IPS-18a (cell line): ENCODE results near the gene TIPIN.
A peak's percentile ranks its signal among the peaks of the same experiment; 100 is the strongest.
"Not testable (repeated sequence)": the region's sequence is repeated elsewhere in the genome, so short reads cannot be mapped to it uniquely, and the experiment has no call there.

ENCODE experiments used
- H3K27ac ChIP-seq: one replicate; pipeline ENCODE4 v1.5.1; 2013; ENCODE audit warnings: low read length
- H3K27me3 ChIP-seq: one replicate; pipeline ENCODE4 v1.6.1; 2013; ENCODE audit warnings: mild to moderate bottlenecking, low read length; ENCODE audit not compliant: control insufficient read depth, insufficient read depth
- H3K36me3 ChIP-seq: one replicate; pipeline ENCODE4 v1.6.1; 2013; ENCODE audit warnings: low read depth, low read length; ENCODE audit not compliant: control insufficient read depth
- H3K4me1 ChIP-seq: one replicate; pipeline ENCODE4 v1.6.1; 2013; ENCODE audit warnings: low read depth, low read length; ENCODE audit not compliant: control insufficient read depth
- H3K4me3 ChIP-seq: one replicate; pipeline ENCODE4 v1.5.1; 2013; ENCODE audit warnings: low read length
- H3K9ac ChIP-seq: one replicate; pipeline ENCODE4 v1.6.1; 2013; ENCODE audit warnings: mild to moderate bottlenecking, low read length, moderate library complexity
- H3K9me3 ChIP-seq: one replicate; pipeline ENCODE4 v1.6.1; 2013; ENCODE audit warnings: low read depth, low read length; ENCODE audit not compliant: control insufficient read depth

TIPIN gene

DNA sequence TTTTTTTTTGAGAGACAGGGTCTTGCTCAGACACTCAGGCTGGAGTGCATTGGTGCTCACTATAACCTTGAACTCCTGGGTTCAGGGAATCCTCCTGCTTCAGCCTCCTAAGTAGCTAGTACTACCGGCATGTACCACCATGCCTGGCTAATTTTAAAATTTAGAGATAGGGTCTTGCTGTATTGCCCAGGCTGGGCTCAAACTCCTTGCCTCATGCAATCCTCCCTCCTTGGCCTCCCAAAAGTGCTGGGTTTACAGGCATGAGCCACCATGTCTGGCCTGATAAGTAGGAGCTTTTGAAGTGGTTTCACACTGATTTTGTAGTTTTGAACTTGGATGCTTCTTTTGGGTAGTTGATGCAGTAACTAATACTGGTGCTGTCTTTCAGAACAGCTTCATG, 38.0 kb upstream of the TIPIN start:
- no peak overlapping the region for H3K4me3 ChIP-seq
- no peaks in the 10 kb centered on the region for H3K27me3 ChIP-seq
- H3K9me3 ChIP-seq = no peaks in the 10 kb centered on the region
- H3K4me1 ChIP-seq = no peaks in the 10 kb centered on the region
- peaks cover 6% of the 10 kb centered on the region for H3K36me3 ChIP-seq
- H3K9ac ChIP-seq = no peak overlapping the region
- H3K27ac ChIP-seq = no peak overlapping the region

DNA sequence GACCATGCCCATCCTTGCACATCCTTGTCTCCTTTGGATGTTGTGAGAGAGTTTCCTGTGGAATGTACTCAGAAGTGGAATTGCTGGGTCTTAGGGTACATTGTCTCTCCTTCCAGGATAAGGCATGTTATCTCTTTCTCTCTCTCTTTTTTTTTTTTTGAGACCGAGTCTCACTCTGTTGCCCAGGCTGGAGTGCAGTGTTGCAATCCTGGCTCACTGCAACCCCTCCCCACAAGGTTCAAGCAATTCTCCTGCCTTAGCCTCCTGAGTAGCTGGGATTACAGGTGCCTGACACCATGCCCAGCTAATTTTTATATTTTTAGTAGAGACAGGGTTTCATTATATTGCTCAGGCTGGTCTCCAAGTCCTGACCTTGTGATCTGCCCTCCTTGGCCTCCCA, 36.6 kb upstream of the TIPIN start:
- not testable (repeated sequence) for H3K9me3 ChIP-seq, H3K9ac ChIP-seq, H3K4me3 ChIP-seq, H3K4me1 ChIP-seq, H3K27ac ChIP-seq, H3K27me3 ChIP-seq, H3K36me3 ChIP-seq

DNA sequence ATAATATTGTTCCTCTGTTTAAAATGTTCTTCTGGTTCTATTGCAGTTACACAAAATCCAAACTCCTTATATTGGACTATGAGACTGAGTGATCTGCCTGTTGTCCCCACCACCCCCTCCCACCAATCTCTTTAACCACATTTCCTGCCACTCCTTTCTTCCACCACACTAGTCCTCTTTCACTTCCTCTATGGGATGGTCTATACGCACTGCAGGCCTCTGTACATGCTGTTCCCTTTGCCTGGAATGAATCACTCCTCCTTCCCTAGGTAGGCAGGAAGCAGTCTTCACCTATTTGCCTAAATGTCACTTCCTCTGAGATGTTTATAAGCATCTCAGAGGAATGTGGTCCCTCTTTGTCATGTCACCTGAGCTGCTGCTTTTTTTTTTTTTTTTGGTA, 34.2 kb upstream of the TIPIN start:
- Histone ChIP-seq H3K9me3 (no peaks in the 10 kb centered on the region), H3K9ac (no peak overlapping the region), H3K27me3 (no peaks in the 10 kb centered on the region), H3K4me3 (no peak overlapping the region), H3K27ac (no peak overlapping the region), H3K36me3 (peaks cover 6% of the 10 kb centered on the region), H3K4me1 (peaks cover 5% of the 10 kb centered on the region)

DNA sequence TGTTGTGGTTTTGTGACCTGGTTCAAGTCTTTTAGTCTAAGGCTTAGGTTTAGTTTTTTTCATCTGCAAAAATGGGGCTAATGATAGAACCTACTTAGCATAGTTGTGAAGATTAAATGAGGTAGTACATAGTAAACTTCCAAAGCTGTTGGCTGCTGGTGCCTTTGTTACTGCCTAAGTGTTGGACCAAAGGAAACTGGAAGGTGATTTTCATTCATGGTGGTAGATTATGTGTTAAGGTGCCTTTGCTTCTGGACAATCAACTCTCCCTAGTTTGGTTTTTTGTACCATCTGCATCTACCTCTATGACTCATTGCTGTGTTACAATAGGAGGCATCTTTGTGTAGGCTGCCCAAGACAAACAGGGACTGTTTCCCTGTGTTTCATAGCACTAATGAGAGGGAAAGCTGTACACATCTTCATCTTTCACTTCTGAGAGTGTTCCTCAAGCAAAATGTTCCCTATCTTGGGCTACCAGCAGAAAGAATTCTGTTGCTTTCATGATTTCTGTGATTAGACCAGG, 33.4 kb upstream of the TIPIN start:
- Histone ChIP-seq H3K9ac (no peak overlapping the region), H3K9me3 (no peaks in the 10 kb centered on the region), H3K27me3 (no peaks in the 10 kb centered on the region), H3K4me1 (peaks cover 5% of the 10 kb centered on the region), H3K36me3 (peaks cover 6% of the 10 kb centered on the region), H3K4me3 (no peak overlapping the region), H3K27ac (no peak overlapping the region)

DNA sequence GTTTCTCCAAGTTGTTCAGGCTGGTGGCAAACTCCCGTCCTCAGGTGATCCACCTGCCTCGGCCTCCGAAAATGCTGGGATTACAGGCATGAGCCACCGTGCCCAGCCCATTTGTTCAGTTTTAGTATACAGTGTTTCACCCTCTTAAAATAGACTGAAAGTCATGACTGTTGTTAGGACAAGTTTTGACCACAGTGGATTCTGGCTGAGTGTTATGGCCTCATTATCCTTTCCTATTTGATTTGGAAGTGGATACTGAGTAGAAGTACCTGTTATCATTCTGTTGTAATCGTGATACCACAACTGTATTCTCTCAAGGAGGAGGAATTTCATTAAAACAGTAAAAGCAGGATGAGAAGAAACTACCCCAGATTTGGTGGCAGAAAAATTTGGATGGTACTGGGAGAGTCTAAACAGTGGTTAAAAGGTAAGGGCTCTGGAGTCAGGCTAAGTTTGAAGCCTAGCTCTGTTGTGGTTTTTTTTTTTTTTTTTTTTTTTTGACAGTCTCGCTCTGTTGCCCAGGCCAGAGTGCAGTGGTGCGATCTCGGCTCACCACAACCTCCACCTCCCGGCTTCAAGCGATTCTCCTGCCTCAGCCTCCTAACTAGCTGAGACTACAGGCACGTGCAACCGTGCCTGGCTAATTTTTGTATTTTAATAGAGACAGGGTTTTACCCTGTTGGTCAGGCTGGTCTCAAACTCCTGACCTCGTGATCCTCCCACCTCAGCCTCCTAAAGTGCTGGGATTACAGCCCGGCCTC, 32.8 kb upstream of the TIPIN start:
- no peak overlapping the region for H3K27ac ChIP-seq
- H3K9ac ChIP-seq = no peak overlapping the region
- H3K9me3 ChIP-seq = no peaks in the 10 kb centered on the region
- no peaks in the 10 kb centered on the region for H3K27me3 ChIP-seq
- peaks cover 5% of the 10 kb centered on the region for H3K4me1 ChIP-seq
- H3K36me3 ChIP-seq = peaks cover 6% of the 10 kb centered on the region
- no peak overlapping the region for H3K4me3 ChIP-seq

DNA sequence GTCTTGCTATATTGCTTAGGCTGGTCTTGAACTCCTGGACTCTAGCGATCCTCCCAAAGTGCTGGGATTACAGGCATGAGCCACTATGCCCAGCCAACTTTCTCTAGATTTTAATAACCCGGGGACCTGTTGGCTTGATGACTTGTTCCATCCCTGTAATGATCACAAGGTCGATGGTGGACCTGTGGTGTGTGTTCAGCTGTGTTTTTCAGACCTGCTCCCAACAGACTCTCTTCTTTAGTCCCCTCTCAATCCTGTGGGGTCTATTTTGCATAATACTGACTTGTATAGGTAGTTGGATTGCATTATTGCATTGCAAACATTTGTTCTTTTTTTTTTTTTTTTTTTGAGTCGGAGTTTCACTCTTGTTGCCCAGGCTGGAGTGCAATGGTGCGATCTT, 32.1 kb upstream of the TIPIN start:
- no peak overlapping the region for H3K9ac ChIP-seq
- peak overlapping the region; percentile 97 for H3K4me3 ChIP-seq
- H3K36me3 ChIP-seq = peaks cover 6% of the 10 kb centered on the region
- no peaks in the 10 kb centered on the region for H3K9me3 ChIP-seq
- H3K4me1 ChIP-seq = peaks cover 5% of the 10 kb centered on the region
- H3K27ac ChIP-seq = no peak overlapping the region
- H3K27me3 ChIP-seq = no peaks in the 10 kb centered on the region

DNA sequence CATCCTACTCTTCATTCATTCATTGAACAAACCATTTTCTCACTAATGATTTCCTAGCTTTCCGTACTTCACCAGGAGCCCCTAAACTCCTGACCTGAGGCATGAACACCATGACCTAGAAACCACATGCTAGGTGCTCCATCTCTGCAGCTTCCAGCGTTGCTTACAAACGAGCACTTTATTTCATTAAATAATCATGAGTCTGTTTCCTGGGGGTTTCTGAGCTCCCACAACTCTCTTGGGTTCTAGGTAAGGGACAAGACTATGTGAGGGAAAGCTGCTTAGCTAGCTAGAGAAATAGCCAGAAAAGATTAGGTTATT, 31.5 kb upstream of the TIPIN start:
- Histone ChIP-seq H3K4me1 (peaks cover 5% of the 10 kb centered on the region), H3K27ac (no peak overlapping the region)

DNA sequence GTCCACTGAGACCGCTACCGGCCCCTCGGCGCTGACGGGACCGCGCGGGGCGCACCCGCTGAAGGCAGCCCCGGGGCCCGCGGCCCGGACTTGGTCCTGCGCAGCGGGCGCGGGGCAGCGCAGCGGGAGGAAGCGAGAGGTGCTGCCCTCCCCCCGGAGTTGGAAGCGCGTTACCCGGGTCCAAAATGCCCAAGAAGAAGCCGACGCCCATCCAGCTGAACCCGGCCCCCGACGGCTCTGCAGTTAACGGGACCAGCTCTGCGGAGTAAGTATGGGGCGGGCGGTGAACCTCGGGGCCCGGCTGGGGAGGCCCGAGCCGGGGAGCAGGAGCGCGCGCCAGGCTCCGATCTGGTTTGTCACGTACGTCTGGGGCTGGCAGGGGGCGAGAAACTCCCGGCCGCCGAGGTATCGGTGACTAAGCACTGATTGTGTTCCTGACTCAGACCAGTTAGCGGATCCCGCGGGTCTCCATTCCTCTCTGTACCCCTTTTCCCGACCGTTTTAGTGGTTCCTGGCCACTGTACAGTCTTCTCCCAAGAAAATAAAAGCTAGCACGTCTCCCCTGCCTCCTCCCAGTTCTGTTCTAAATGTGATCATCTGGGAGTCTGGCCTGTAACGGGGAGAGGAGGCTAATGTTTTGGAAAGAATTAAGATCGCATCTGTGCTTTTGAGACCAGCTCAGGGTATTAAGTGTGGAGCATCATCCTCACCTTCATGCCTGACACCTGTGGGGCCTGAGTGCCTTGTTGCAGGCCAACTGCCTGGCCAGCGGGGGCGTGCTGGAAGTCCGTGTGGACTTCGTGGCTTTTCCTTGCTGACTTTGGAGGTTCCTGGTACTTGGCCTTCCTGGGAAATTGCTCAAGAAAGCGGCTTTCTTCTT, 30.9 kb upstream of the TIPIN start:
- no peak overlapping the region for H3K27ac ChIP-seq
- H3K4me1 ChIP-seq = peaks cover 5% of the 10 kb centered on the region

More for the DNA sequence above, 31.5 kb upstream of the TIPIN start:
- Histone ChIP-seq H3K27me3 (no peaks in the 10 kb centered on the region), H3K9ac (peak overlapping the region; percentile 74), H3K9me3 (no peaks in the 10 kb centered on the region), H3K36me3 (peaks cover 6% of the 10 kb centered on the region), H3K4me3 (peak overlapping the region; percentile 97)

DNA sequence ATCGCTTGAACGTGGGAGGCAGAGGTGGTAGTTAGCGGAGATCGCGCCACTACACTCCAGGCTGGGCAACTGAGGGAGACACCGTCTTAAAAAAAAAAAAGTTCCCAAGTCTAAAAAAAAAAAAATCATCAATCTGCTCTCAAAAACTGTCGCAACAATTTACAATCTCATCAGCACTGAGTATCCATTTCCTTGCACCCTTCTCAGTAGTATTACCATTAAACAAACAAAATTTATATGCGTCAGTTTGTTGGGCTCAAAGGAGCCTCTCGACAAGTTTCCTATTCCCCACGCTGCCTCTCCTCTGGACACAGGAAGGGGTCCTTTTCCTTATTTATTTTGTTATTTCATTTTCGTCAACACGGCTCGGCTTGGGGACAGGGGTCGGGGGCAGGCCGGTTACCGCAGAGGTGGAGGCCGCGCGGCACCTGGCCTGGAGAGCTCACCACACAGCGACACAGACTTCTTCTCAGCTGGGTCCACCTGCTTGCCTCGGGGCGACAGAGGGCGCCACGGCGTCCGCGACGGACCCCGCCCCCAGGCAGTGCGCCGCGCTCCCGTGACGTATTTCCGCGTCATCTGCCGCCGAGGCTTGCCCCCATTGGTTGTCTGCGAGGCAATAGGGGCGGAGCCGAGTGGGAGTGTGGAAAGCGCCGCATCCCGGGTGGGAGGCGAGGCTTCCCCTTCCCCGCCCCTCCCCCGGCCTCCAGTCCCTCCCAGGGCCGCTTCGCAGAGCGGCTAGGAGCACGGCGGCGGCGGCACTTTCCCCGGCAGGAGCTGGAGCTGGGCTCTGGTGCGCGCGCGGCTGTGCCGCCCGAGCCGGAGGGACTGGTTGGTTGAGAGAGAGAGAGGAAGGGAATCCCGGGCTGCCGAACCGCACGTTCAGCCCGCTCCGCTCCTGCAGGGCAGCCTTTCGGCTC, 30.0 kb upstream of the TIPIN start, which contains the start of gene MAP2K1:
Gene MAP2K1, plus strand, starts transcription at position 709 of the 920 bp plus-strand sequence. CDS start 436 bp downstream, outside the sequence.
- peaks cover 5% of the 10 kb centered on the region for H3K4me1 ChIP-seq
- H3K27ac ChIP-seq = no peak within 1 kb of the TSS
- H3K27me3 ChIP-seq = no peaks in the 10 kb centered on the region
- peaks cover 6% of the 10 kb centered on the region for H3K36me3 ChIP-seq
- H3K9ac ChIP-seq = peak within 1 kb of the TSS; percentile 74
- H3K4me3 ChIP-seq = peak within 1 kb of the TSS; percentile 97
- H3K9me3 ChIP-seq = no peaks in the 10 kb centered on the region

More for the DNA sequence above, 30.9 kb upstream of the TIPIN start:
- Histone ChIP-seq H3K4me3 (peak overlapping the region; percentile 97), H3K9ac (peak overlapping the region; percentile 74), H3K9me3 (no peaks in the 10 kb centered on the region), H3K36me3 (peaks cover 6% of the 10 kb centered on the region), H3K27me3 (no peaks in the 10 kb centered on the region)

DNA sequence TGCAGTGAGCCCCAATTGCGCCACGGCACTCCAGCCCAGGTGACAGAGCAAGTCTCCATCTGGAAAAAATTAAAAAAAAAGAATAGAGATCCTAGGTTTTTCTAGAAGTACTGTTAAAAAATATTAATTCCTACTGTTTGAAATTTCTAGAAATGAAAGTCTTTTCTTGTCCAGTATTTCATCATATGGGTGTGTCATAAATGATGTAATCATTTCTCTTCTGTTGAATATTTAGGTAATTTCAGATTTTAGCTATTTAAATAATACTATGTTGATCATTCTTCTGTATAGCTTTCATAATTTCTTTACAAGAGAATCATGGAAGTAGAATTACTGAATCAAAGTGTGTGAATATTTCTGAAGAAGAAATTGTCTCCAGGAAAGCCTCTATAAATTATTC, 24.9 kb upstream of the TIPIN start:
- H3K27ac ChIP-seq, H3K36me3 ChIP-seq, H3K27me3 ChIP-seq, H3K4me1 ChIP-seq, H3K9ac ChIP-seq, H3K9me3 ChIP-seq, H3K4me3 ChIP-seq: not testable (repeated sequence)
